Liver (tissue), 9 donors: ENCODE results near the gene REPS1. TPM values are rescaled to one million over a fixed set of nuclear protein-coding genes. Genes with fewer than 3 reads are reported as not detected.

Experiments
- DNase-seq: peaks from one replicate; pipeline ENCODE4 v3.0.0-alpha.2; 2017; ENCODE audit warnings: low spot score
- H3K27ac ChIP-seq, 2 donors: one replicate each; pipeline ENCODE4 v1.7.0; 2013; ENCODE audit warnings: inconsistent platforms in 2 of 2, low read length in 2 of 2, control low read depth in 1 of 2, low read depth in 1 of 2, mild to moderate bottlenecking in 1 of 2
- H3K27me3 ChIP-seq, 4 donors: one replicate each; pipeline versions ENCODE4 v1.6.1 to v1.7.0; 2013; ENCODE audit warnings: low read length in 3 of 4, inconsistent platforms in 1 of 4, mild to moderate bottlenecking in 1 of 4, moderate library complexity in 1 of 4; ENCODE audit not compliant: control insufficient read depth in 4 of 4, insufficient read depth in 4 of 4
- H3K36me3 ChIP-seq, 4 donors: one replicate each; pipeline versions ENCODE4 v1.6.1 to v1.7.0; 2013; ENCODE audit warnings: low read length in 3 of 4, mild to moderate bottlenecking in 3 of 4, low read depth in 1 of 4, moderate library complexity in 1 of 4; ENCODE audit not compliant: control insufficient read depth in 4 of 4, insufficient read depth in 3 of 4
- H3K4me1 ChIP-seq, 4 donors: one replicate each; pipeline versions ENCODE4 v1.6.1 to v1.7.0; 2013; ENCODE audit warnings: low read length in 3 of 4, mild to moderate bottlenecking in 3 of 4, moderate library complexity in 1 of 4; ENCODE audit not compliant: control insufficient read depth in 4 of 4, insufficient read depth in 4 of 4
- H3K4me3 ChIP-seq, 3 donors: one replicate each; pipeline versions ENCODE4 v1.6.1 to v1.7.0; 2013; ENCODE audit warnings: low read length in 3 of 3, control low read depth in 1 of 3, low read depth in 1 of 3, mild to moderate bottlenecking in 1 of 3
- H3K9ac ChIP-seq, 2 donors: one replicate each; pipeline ENCODE4 v1.7.0; 2013; ENCODE audit warnings: low read length in 2 of 2, mild to moderate bottlenecking in 2 of 2, moderate library complexity in 2 of 2, control low read depth in 1 of 2, low read depth in 1 of 2
- H3K9me3 ChIP-seq, 4 donors: one replicate each; pipeline versions ENCODE4 v1.6.1 to v1.7.0; 2013; ENCODE audit warnings: low read length in 3 of 4; ENCODE audit not compliant: control insufficient read depth in 4 of 4
- ATF3 ChIP-seq: IDR thresholded peaks from 2 replicates; pipeline ENCODE4 v1.6.1; 2016; ENCODE audit warnings: antibody characterized with exemption
- CTCF ChIP-seq: fragments of 150-350 bp; IDR thresholded peaks from 2 replicates; pipeline ENCODE4 v1.5.1; 2017; ENCODE audit warnings: improper control_type of control experiment, low read depth, low read length; ENCODE audit not compliant: missing input control
- EGR1 ChIP-seq, 2 donors: IDR thresholded peaks; 2 replicates each; pipeline ENCODE4 v1.6.1; 2016 to 2018; ENCODE audit warnings: antibody characterized with exemption in 2 of 2, low read depth in 2 of 2
- FOXA2 ChIP-seq: IDR thresholded peaks from 2 replicates; pipeline ENCODE4 v1.6.1; 2016; ENCODE audit warnings: antibody characterized with exemption
- GABPA ChIP-seq, 2 donors: IDR thresholded peaks in 1 of 2; conservative IDR thresholded peaks in 1 of 2; 2 replicates each; pipeline ENCODE4 v1.6.1; 2016; ENCODE audit warnings: antibody characterized with exemption in 2 of 2, mild to moderate bottlenecking in 1 of 2, moderate library complexity in 1 of 2
- HNF4A ChIP-seq, 2 donors: conservative IDR thresholded peaks; 2 replicates each; pipeline ENCODE4 v1.6.1; 2016; ENCODE audit warnings: antibody characterized with exemption in 2 of 2, mild to moderate bottlenecking in 2 of 2
- HNF4G ChIP-seq: IDR thresholded peaks from 2 replicates; pipeline ENCODE4 v1.6.1; 2016; ENCODE audit warnings: antibody characterized with exemption
- JUND ChIP-seq, 2 donors: IDR thresholded peaks; 2 replicates each; pipeline ENCODE4 v1.6.1; 2016; ENCODE audit warnings: antibody characterized with exemption in 2 of 2
- MAX ChIP-seq: IDR thresholded peaks from 2 replicates; pipeline ENCODE4 v1.6.1; 2016; ENCODE audit warnings: antibody characterized with exemption
- RAD21 ChIP-seq, 2 donors: IDR thresholded peaks; 2 replicates each; pipeline ENCODE4 v1.6.1; 2016; ENCODE audit warnings: antibody characterized with exemption in 2 of 2, mild to moderate bottlenecking in 2 of 2
- REST ChIP-seq: IDR thresholded peaks from 2 replicates; pipeline ENCODE4 v1.6.1; 2016; ENCODE audit warnings: antibody characterized with exemption, mild to moderate bottlenecking
- SP1 ChIP-seq: IDR thresholded peaks from 2 replicates; pipeline ENCODE4 v1.6.1; 2018; ENCODE audit warnings: antibody characterized with exemption, mild to moderate bottlenecking
- TAF1 ChIP-seq: conservative IDR thresholded peaks from 2 replicates; pipeline ENCODE4 v1.6.1; 2016; ENCODE audit warnings: antibody characterized with exemption, mild to moderate bottlenecking
- ZBTB33 ChIP-seq: IDR thresholded peaks from 2 replicates; pipeline ENCODE4 v1.6.1; 2016; ENCODE audit warnings: antibody characterized with exemption
- WGBS: extraction: QIAGEN DNeasy Blood & Tissue Kit; methylation state at CpG from one replicate; pipeline ENCODE4 v1.1.7; 2013; 5-methylcytosine and 5-hydroxymethylcytosine counted together
- polyA plus RNA-seq, 2 donors: library from polyadenylated mRNA; stranded (reverse) in 1 of 2; unstranded in 1 of 2; fragments of 200-250 nt in 1 of 2; fragments of >200 nt in 1 of 2; fragmentation: Nextera tagmentation in 1 of 2; extraction: Ambion mirVana in 1 of 2; gene quantifications; one replicate each; pipeline versions ENCODE4 v1.2.1 to v1.2.3, GENCODE V29; 2013 to 2015
- total RNA-seq, 2 donors: library from RNA; depleted of rRNA; stranded (reverse); fragments of >200 nt; gene quantifications; one replicate each; pipeline ENCODE4 v1.2.3, GENCODE V29; 2014
- donor health status: healthy.
- donor health status: healthy.
- donor health status: healthy.
- donor health status: healthy.
- donor health status: healthy.

REPS1 gene
- total and polyA plus RNA-seq, 4 donors, result 12.3 to 46.4 (median 21.1) TPM

- TF ChIP-seq TAF1 (no peak), EGR1 (IDR thresholded peaks at IDR 0.05; ENCODE audit: low read depth in 2 of 2) (no peak), SP1 (no peak)
These were observed 41.6 kb upstream of the REPS1 start (continued) for GRCh38 chr6:139029470-139030227.

- H3K27ac ChIP-seq, result peak within 1 kb of the TSS; percentile 80 to 94
These were observed 40.8 kb upstream of the REPS1 start, which contains the start of gene ABRACL for GRCh38 chr6:139028658-139029469. Gene ABRACL (plus strand): TSS chr6:139028745. CDS start chr6:139034161, 5,416 bp downstream.

GRCh38 chr6:139028215-139028657 lies 40.2 kb upstream of the REPS1 start:
- no peaks in the 10 kb centered on the region for H3K27me3 ChIP-seq
- DNase-seq, result no peak
- no peaks in the 10 kb centered on the region for H3K9me3 ChIP-seq
- H3K27ac ChIP-seq, result peak overlapping the region; percentile 80 to 94
- H3K36me3 ChIP-seq, result no peaks in the 10 kb centered on the region
- peak overlapping the region; percentile 87 to 95 for H3K9ac ChIP-seq
- 3% methylated on average over 14 of the region's 14 CpGs for WGBS
- H3K4me3 ChIP-seq, result peak overlapping the region; percentile 81 to 96 (median 83)
- peaks cover 2 to 23% (median 14%) of the 10 kb centered on the region in 4 donors for H3K4me1 ChIP-seq
- TF ChIP-seq ZBTB33, result no peak
- no peak for TF ChIP-seq HNF4G
- no peak for TF ChIP-seq FOXA2
- TF ChIP-seq EGR1 (IDR thresholded peaks at IDR 0.05; ENCODE audit: low read depth in 2 of 2), result no peak
- peak in 1 of 2 donors; percentile 21 for TF ChIP-seq RAD21 (IDR thresholded peaks at IDR 0.05)
- no peak for TF ChIP-seq CTCF
- no peak for TF ChIP-seq JUND (IDR thresholded peaks at IDR 0.05)
- no peak for TF ChIP-seq ATF3
- TF ChIP-seq GABPA (IDR thresholded peaks at IDR 0.05 in 1 of 2, conservative IDR thresholded peaks at IDR 0.05 in 1 of 2), result no peak
- TF ChIP-seq TAF1, result no peak
- no peak for TF ChIP-seq MAX

More at GRCh38 chr6:139028658-139029469, 40.8 kb upstream of the REPS1 start, which contains the start of gene ABRACL:
- DNase-seq, result peak; percentile 44
- Histone ChIP-seq H3K4me3 (peak within 1 kb of the TSS; percentile 81 to 96 (median 83)), H3K9me3 (no peaks in the 10 kb centered on the region), H3K9ac (peak within 1 kb of the TSS; percentile 87 to 95), H3K4me1 (peaks cover 2 to 23% (median 14%) of the 10 kb centered on the region in 4 donors), H3K36me3 (no peaks in the 10 kb centered on the region), H3K27me3 (no peaks in the 10 kb centered on the region)
- no peak for TF ChIP-seq MAX
- peak in 1 of 2 donors; percentile 3 for TF ChIP-seq HNF4A (conservative IDR thresholded peaks at IDR 0.05)
- peak; percentile 68 to 69 for TF ChIP-seq EGR1 (IDR thresholded peaks at IDR 0.05; ENCODE audit: low read depth in 2 of 2)
- peak; percentile 43 for TF ChIP-seq REST
- under 1% methylated on average over 77 of the region's 77 CpGs for WGBS
